ENCODE measurements around the gene TMEFF2. TPM values are rescaled to one million over a fixed set of nuclear protein-coding genes. Genes with fewer than 3 reads are reported as not detected.

Gene TMEFF2
- total and polyA plus RNA-seq, 2 of the 8 experiments (the other 6 are each of a cell fraction or from before 2014, with no cell fraction given), result 0.91 to 3.7 TPM

- H3K56ac ChIP-seq (replicated peaks; ENCODE audit: insufficient read length, low read depth, low read length), result no peak overlapping the region
- TF ChIP-seq RNF2 (IDR thresholded peaks at IDR 0.05; ENCODE audit: borderline replicate concordance, low read depth, low read length, missing control alignments, poor library complexity, severe bottlenecking), result no peak
- TF ChIP-seq JUN (IDR thresholded peaks at IDR 0.05; ENCODE audit: low read depth, low read length), result no peak
- TF ChIP-seq SP1 (IDR thresholded peaks at IDR 0.05; ENCODE audit: low read depth, low read length), result no peak
- TF ChIP-seq ASH2L (IDR thresholded peaks at IDR 0.05; ENCODE audit: low read length), result no peak
- TF ChIP-seq USF2 (IDR thresholded peaks at IDR 0.05; ENCODE audit: low read length), result no peak
- no peak for TF ChIP-seq ZNF274 (IDR thresholded peaks at IDR 0.05; ENCODE audit: borderline replicate concordance, extremely low read depth, low read length)
- no peak for TF ChIP-seq POLR2A (IDR thresholded peaks at IDR 0.05; ENCODE audit: control extremely low read depth in 1 of 2, low read depth in 2 of 2, low read length in 2 of 2)
- no peak for TF ChIP-seq CHD1 (IDR thresholded peaks at IDR 0.05; ENCODE audit: low read depth, low read length)
- no peak for TF ChIP-seq RAD21 (IDR thresholded peaks at IDR 0.05 in 1 of 2, conservative IDR thresholded peaks at IDR 0.05 in 1 of 2; ENCODE audit: low read depth in 2 of 2, low read length in 2 of 2)
- TF ChIP-seq SIN3A (conservative IDR thresholded peaks at IDR 0.05 in 1 of 2, IDR thresholded peaks at IDR 0.05 in 1 of 2; ENCODE audit: low read depth in 1 of 2, low read length in 2 of 2), result no peak
- WGBS, 2 experiments (ENCODE audit: extremely low coverage in 1 of 2, insufficient coverage in 1 of 2, insufficient read length in 1 of 2, insufficient replicate concordance in 2 of 2, low coverage in 1 of 2, low lambda C conversion rate in 2 of 2, missing lambda C conversion rate in 1 of 2), result 87% methylated on average over 1 of the region's 1 CpG; no CpG with 5 or more reads in 1 of the 2 experiments
- no peak overlapping the region for H4K5ac ChIP-seq (ENCODE audit: insufficient read length, low read depth, low read length)
- H3K79me2 ChIP-seq (ENCODE audit: control insufficient read depth in 1 of 2, insufficient read depth in 2 of 2, low read length in 2 of 2), result no peaks in the 10 kb centered on the region
- no peak overlapping the region for H3K4ac ChIP-seq (replicated peaks; ENCODE audit: insufficient read length, low read depth, low read length)
- H2BK120ac ChIP-seq (replicated peaks; ENCODE audit: low read depth, low read length), result no peak overlapping the region
- ChIA-PET POLR2A (ENCODE audit: partially characterized antibody) (no interaction called here), CTCF (ENCODE audit: partially characterized antibody) (interaction anchor here (0.6 to 1.2 kb wide), 2 partner anchors 11 to 434 kb away, joined by 3 to 4 read pairs; no protein-coding TSS in a partner anchor)
- DNase-seq (ENCODE audit: low read depth in 1 of 2, low spot score in 2 of 2), result no peak
- no peaks in the 10 kb centered on the region for H3K27me3 ChIP-seq (replicated peaks in 1 of 4; ENCODE audit: control insufficient read depth in 3 of 4, extremely low read depth in 1 of 4, insufficient read depth in 3 of 4, low read length in 3 of 4)
- H2BK5ac ChIP-seq (ENCODE audit: low read depth, low read length), result no peak overlapping the region
- H3K79me1 ChIP-seq (ENCODE audit: low read depth, low read length), result no peaks in the 10 kb centered on the region
- H4K20me1 ChIP-seq (replicated peaks in 1 of 2; ENCODE audit: control insufficient read depth in 1 of 2, insufficient read depth in 2 of 2, low read length in 2 of 2), result no peaks in the 10 kb centered on the region
- H2AFZ ChIP-seq (ENCODE audit: low read length), result no peak overlapping the region
- H3K18ac ChIP-seq (ENCODE audit: extremely low read depth, low read length), result no peak overlapping the region
- no peak overlapping the region for H4K91ac ChIP-seq (replicated peaks; ENCODE audit: insufficient read length, low read length)
- H3K36me3 ChIP-seq (ENCODE audit: control insufficient read depth in 2 of 4, insufficient read depth in 4 of 4, low read length in 3 of 4), result no peaks in the 10 kb centered on the region
- no peak overlapping the region for H3K4me2 ChIP-seq (ENCODE audit: insufficient read depth in 1 of 2, low read depth in 2 of 2, low read length in 2 of 2)
- H3K9me3 ChIP-seq (ENCODE audit: insufficient read depth in 2 of 2, low read depth in 1 of 2, low read length in 1 of 2), result no peaks in the 10 kb centered on the region
- no peak overlapping the region for H3K9ac ChIP-seq (replicated peaks in 1 of 4; ENCODE audit: extremely low read depth in 1 of 4, low read depth in 3 of 4, low read length in 3 of 4)
- H3K27ac ChIP-seq (ENCODE audit: low read depth, low read length), result no peak overlapping the region
- H2BK15ac ChIP-seq (ENCODE audit: low read length), result no peak overlapping the region
- H2BK12ac ChIP-seq (ENCODE audit: low read depth, low read length), result no peak overlapping the region
- no peak overlapping the region for H2AK5ac ChIP-seq (ENCODE audit: low read depth, low read length)
- no peak overlapping the region for H3K23ac ChIP-seq (ENCODE audit: insufficient read length)
- no peak overlapping the region for H3K4me3 ChIP-seq (ENCODE audit: extremely low read depth in 1 of 4, insufficient read depth in 2 of 4, low read depth in 3 of 4, low read length in 4 of 4)
- no peaks in the 10 kb centered on the region for H3K4me1 ChIP-seq (replicated peaks in 1 of 4; ENCODE audit: control insufficient read depth in 3 of 4, insufficient read depth in 4 of 4, low read length in 3 of 4)
- H3K14ac ChIP-seq (ENCODE audit: insufficient read length), result no peak overlapping the region
- no peak overlapping the region for H4K8ac ChIP-seq (ENCODE audit: extremely low read depth, insufficient read depth, low read length)
- H2BK20ac ChIP-seq (ENCODE audit: low read length), result no peak overlapping the region
- FAIRE-seq, result no peak
- H3K23me2 ChIP-seq (ENCODE audit: low read depth, low read length), result no peaks in the 10 kb centered on the region
Observed at GRCh38 chr2:192151853-192152252, 42.9 kb downstream of the TMEFF2 start.

All from H1 (cell line).